ENCODE measurements around the gene ZCCHC14. TPM values are rescaled to one million over a fixed set of nuclear protein-coding genes. Genes with fewer than 3 reads are reported as not detected.

Gene ZCCHC14
- total and polyA plus RNA-seq, 2 of the 13 experiments (the other 11 are each of a cell fraction or from before 2014, with no cell fraction given): 12.4 to 12.5 TPM

DNA sequence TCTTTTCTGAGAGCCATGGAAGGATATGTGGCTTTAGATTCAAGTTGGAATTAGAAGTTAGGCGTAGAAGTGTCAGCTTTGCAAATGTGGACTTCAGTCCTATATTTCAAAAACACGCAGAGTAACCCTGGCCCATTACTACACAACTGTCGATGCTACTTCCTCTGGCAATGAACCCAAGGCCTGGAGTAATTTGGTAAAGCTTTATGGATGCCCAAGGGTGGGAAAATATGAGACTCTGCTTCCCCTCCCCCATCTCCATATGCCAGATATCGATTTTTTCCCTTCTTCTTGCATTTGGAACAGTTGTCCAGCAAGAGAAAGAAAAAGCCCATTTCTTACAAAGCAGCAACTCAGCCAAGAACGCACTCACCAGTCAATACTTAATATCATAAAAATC lies 103.6 kb downstream of the ZCCHC14 start:
- Histone ChIP-seq H3K27ac (ENCODE audit: extremely low read length, insufficient read depth, low read length) (peak overlapping the region; percentile 66), H3K79me2 (ENCODE audit: insufficient read depth, low read length) (peaks cover 24% of the 10 kb centered on the region), H3K4me3 (replicated peaks in 1 of 3; ENCODE audit: insufficient read depth in 1 of 3, low read depth in 2 of 3, low read length in 3 of 3) (peak overlapping the region in 1 of 3 experiments; percentile 31; a peak in 1 of 6 replicates), H3K4me2 (ENCODE audit: low read depth, low read length) (peak overlapping the region; percentile 62), H4K20me1 (ENCODE audit: insufficient read depth, low read length) (peaks cover 15% of the 10 kb centered on the region), H3K27me3 (ENCODE audit: control insufficient read depth in 1 of 2, insufficient read depth in 2 of 2, low read length in 2 of 2) (no peaks in the 10 kb centered on the region; a peak in 1 of 5 replicates), H2AFZ (ENCODE audit: low read length) (no peak overlapping the region), H3K9ac (ENCODE audit: insufficient read depth, low read depth, low read length) (peak overlapping the region; percentile 47), H3K36me3 (replicated peaks in 1 of 2; ENCODE audit: control insufficient read depth in 1 of 2, insufficient read depth in 2 of 2, low read length in 2 of 2) (no peaks in the 10 kb centered on the region), H3K9me3 (ENCODE audit: low read length) (no peaks in the 10 kb centered on the region), H3K4me1 (ENCODE audit: insufficient read depth, low read length) (peaks cover 69% of the 10 kb centered on the region)
- no TSS peak for BruUV-seq (replicated peaks)
- FAIRE-seq (no peak), DNase-seq (ENCODE audit: low spot score) (peak; percentile 64), ATAC-seq (no peak)
- CTCF ChIA-PET (ENCODE audit: low intra/inter-chr PET ratio, low total read pairs): no interaction called here
- intact Hi-C loops (cut with micrococcal nuclease; ENCODE audit: unreplicated experiment) (loop anchor here (10.0 kb wide), 2 partner anchors 96 to 466 kb away; no protein-coding TSS in a partner anchor), in situ Hi-C loops (cut with HindIII; ENCODE audit: extremely low pct_ligation_motif_present, low pct_unique_long_range_greater_than_20kb) (loop anchor here (25.0 kb wide), 1 partner anchor 473 kb away; the partner anchor contains the start of gene SLC7A5)
- 30% methylated on average over 5 of the region's 5 CpGs for WGBS (ENCODE audit: low lambda C conversion rate)
- POLR2A ChIA-PET: interaction anchor here (1.7 to 4.2 kb wide), 6 partner anchors 9 to 147 kb away, joined by 4 to 62 read pairs (median 7); partner anchors contain the start of gene C16orf95
- 0 out of 2 replicates have a peak, but pooled peaks have one; percentile 37 for TF ChIP-seq HDAC2 (CRISPR knock-in tag; IDR thresholded peaks at IDR 0.05)
- TF ChIP-seq, protein P1, sequence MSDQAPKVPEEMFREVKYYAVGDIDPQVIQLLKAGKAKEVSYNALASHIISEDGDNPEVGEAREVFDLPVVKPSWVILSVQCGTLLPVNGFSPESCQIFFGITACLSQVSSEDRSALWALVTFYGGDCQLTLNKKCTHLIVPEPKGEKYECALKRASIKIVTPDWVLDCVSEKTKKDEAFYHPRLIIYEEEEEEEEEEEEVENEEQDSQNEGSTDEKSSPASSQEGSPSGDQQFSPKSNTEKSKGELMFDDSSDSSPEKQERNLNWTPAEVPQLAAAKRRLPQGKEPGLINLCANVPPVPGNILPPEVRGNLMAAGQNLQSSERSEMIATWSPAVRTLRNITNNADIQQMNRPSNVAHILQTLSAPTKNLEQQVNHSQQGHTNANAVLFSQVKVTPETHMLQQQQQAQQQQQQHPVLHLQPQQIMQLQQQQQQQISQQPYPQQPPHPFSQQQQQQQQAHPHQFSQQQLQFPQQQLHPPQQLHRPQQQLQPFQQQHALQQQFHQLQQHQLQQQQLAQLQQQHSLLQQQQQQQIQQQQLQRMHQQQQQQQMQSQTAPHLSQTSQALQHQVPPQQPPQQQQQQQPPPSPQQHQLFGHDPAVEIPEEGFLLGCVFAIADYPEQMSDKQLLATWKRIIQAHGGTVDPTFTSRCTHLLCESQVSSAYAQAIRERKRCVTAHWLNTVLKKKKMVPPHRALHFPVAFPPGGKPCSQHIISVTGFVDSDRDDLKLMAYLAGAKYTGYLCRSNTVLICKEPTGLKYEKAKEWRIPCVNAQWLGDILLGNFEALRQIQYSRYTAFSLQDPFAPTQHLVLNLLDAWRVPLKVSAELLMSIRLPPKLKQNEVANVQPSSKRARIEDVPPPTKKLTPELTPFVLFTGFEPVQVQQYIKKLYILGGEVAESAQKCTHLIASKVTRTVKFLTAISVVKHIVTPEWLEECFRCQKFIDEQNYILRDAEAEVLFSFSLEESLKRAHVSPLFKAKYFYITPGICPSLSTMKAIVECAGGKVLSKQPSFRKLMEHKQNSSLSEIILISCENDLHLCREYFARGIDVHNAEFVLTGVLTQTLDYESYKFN (CRISPR knock-in tag; conservative IDR thresholded peaks at IDR 0.05): peak; percentile 59; the same call in 1 of the 2 replicates
- no peak for TF ChIP-seq ZNF317 (CRISPR knock-in tag; IDR thresholded peaks at IDR 0.05)
- peak; percentile 42; the same call in 1 of the 2 replicates for TF ChIP-seq CEBPG (CRISPR knock-in tag; IDR thresholded peaks at IDR 0.05)
- TF ChIP-seq, protein P2, sequence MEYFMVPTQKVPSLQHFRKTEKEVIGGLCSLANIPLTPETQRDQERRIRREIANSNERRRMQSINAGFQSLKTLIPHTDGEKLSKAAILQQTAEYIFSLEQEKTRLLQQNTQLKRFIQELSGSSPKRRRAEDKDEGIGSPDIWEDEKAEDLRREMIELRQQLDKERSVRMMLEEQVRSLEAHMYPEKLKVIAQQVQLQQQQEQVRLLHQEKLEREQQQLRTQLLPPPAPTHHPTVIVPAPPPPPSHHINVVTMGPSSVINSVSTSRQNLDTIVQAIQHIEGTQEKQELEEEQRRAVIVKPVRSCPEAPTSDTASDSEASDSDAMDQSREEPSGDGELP (IDR thresholded peaks at IDR 0.05; ENCODE audit: borderline replicate concordance, low read depth): 0 out of 2 replicates have a peak, but pooled peaks have one; percentile 18
- TF ChIP-seq JDP2 (CRISPR knock-in tag; IDR thresholded peaks at IDR 0.05; ENCODE audit: borderline replicate concordance): no peak
- TF ChIP-seq ASH2L (IDR thresholded peaks at IDR 0.05; ENCODE audit: insufficient read length, low read depth, low read length): peak; percentile 66
- peak; percentile 55; the same call in 1 of the 2 replicates for TF ChIP-seq SALL1 (CRISPR knock-in tag; IDR thresholded peaks at IDR 0.05)
- no peak for TF ChIP-seq ZKSCAN8 (CRISPR knock-in tag; IDR thresholded peaks at IDR 0.05; ENCODE audit: borderline replicate concordance)
- TF ChIP-seq ZNF264 (CRISPR knock-in tag; IDR thresholded peaks at IDR 0.05): 0 out of 2 replicates have a peak, but pooled peaks have one; percentile 59
- no peak for TF ChIP-seq ZNF124 (CRISPR knock-in tag; IDR thresholded peaks at IDR 0.05)
- TF ChIP-seq, protein P3, sequence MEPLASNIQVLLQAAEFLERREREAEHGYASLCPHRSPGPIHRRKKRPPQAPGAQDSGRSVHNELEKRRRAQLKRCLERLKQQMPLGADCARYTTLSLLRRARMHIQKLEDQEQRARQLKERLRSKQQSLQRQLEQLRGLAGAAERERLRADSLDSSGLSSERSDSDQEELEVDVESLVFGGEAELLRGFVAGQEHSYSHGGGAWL (CRISPR knock-in tag; IDR thresholded peaks at IDR 0.05): no peak
- TF ChIP-seq KLF16 (CRISPR knock-in tag; IDR thresholded peaks at IDR 0.05): peak in 1 of 2 experiments; percentile 32; a peak in 1 of 4 replicates
- TF ChIP-seq CCAR2 (optimal IDR thresholded peaks at IDR 0.05; ENCODE audit: low read depth, low read length): no peak
- TF ChIP-seq, protein P4, sequence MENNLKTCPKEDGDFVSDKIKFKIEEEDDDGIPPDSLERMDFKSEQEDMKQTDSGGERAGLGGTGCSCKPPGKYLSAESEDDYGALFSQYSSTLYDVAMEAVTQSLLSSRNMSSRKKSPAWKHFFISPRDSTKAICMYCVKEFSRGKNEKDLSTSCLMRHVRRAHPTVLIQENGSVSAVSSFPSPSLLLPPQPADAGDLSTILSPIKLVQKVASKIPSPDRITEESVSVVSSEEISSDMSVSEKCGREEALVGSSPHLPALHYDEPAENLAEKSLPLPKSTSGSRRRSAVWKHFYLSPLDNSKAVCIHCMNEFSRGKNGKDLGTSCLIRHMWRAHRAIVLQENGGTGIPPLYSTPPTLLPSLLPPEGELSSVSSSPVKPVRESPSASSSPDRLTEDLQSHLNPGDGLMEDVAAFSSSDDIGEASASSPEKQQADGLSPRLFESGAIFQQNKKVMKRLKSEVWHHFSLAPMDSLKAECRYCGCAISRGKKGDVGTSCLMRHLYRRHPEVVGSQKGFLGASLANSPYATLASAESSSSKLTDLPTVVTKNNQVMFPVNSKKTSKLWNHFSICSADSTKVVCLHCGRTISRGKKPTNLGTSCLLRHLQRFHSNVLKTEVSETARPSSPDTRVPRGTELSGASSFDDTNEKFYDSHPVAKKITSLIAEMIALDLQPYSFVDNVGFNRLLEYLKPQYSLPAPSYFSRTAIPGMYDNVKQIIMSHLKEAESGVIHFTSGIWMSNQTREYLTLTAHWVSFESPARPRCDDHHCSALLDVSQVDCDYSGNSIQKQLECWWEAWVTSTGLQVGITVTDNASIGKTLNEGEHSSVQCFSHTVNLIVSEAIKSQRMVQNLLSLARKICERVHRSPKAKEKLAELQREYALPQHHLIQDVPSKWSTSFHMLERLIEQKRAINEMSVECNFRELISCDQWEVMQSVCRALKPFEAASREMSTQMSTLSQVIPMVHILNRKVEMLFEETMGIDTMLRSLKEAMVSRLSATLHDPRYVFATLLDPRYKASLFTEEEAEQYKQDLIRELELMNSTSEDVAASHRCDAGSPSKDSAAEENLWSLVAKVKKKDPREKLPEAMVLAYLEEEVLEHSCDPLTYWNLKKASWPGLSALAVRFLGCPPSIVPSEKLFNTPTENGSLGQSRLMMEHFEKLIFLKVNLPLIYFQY (CRISPR knock-in tag; IDR thresholded peaks at IDR 0.05; ENCODE audit: borderline replicate concordance): peak; percentile 42; the same call in 1 of the 2 replicates

Data from HepG2 (cell line).